Measurements from ENCODE around the gene TSPAN17. TPM values are rescaled to one million over a fixed set of nuclear protein-coding genes. Genes with fewer than 3 reads are reported as not detected.

TSPAN17 gene
- total and polyA plus RNA-seq, 9 of the 15 experiments (the other 6 are each of a cell fraction or from before 2014, with no cell fraction given): 0.73 to 58.3 (median 34.5) TPM

DNA sequence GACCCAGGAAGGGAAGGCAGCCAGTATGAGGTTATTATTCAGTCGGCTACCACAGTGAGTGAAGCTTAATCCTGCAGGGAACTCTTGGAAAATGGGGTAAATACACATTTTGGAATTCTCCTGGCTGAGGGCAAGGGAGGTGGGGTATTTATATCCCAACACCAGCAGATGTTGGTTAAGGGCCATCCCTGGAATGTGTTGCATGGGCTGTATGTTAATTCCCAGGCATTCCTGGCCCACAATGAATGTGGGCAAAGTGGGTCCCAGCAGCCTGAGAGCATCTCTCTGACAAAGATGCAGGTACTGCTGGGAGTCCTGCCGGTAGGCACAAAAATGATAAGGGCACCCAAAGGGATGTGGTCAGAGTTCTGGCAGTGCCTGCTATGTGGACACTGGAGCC is 34.4 kb upstream of the TSPAN17 start:
- Histone ChIP-seq H3K36me3 (ENCODE audit: control insufficient read depth, insufficient read depth, low read length) (peaks cover 3% of the 10 kb centered on the region; the same call in 2 of the 3 replicates), H3K79me2 (ENCODE audit: control insufficient read depth, insufficient read depth, low read length) (peaks cover 2% of the 10 kb centered on the region; the same call in 1 of the 3 replicates), H4K20me1 (replicated peaks; ENCODE audit: control insufficient read depth, insufficient read depth, low read length) (peaks cover 21% of the 10 kb centered on the region), H2AFZ (ENCODE audit: low read depth, low read length) (no peak overlapping the region), H3K27ac (ENCODE audit: extremely low read depth, low read depth, low read length) (no peak overlapping the region), H3K4me3 (no peak overlapping the region), H3K27me3 (ENCODE audit: control insufficient read depth in 2 of 2, insufficient read depth in 2 of 2, low read length in 2 of 2) (peaks cover 17 to 31% of the 10 kb centered on the region in 2 experiments), H3K9me1 (ENCODE audit: control insufficient read depth, insufficient read depth, low read length) (peaks cover 9% of the 10 kb centered on the region), H3K4me2 (ENCODE audit: insufficient read depth, low read length) (no peak overlapping the region), H3K9me3 (replicated peaks; ENCODE audit: control insufficient read depth, insufficient read depth, low read depth, low read length) (no peaks in the 10 kb centered on the region), H3K4me1 (replicated peaks in 1 of 2; ENCODE audit: control insufficient read depth in 2 of 2, insufficient read depth in 2 of 2, low read length in 2 of 2) (peaks cover 10 to 18% of the 10 kb centered on the region in 2 experiments; a peak in 3 of 5 replicates), H3K9ac (ENCODE audit: insufficient read depth in 1 of 2, low read depth in 2 of 2, low read length in 2 of 2) (no peak overlapping the region)
- FAIRE-seq (no peak), ATAC-seq (no peak), DNase-seq (ENCODE audit: extremely low read depth in 1 of 4, low spot score in 3 of 4) (no peak)
- TF ChIP-seq ZBTB17 (CRISPR knock-in tag; IDR thresholded peaks at IDR 0.05): no peak
- TF ChIP-seq RBM34 (IDR thresholded peaks at IDR 0.05; ENCODE audit: borderline replicate concordance, insufficient read depth, low read length): no peak
- no peak for TF ChIP-seq GTF2F1 (IDR thresholded peaks at IDR 0.05; ENCODE audit: low read depth, low read length)
- TF ChIP-seq CHD4 (IDR thresholded peaks at IDR 0.05; ENCODE audit: insufficient read depth, insufficient replicate concordance, low read depth, low read length, poor library complexity, severe bottlenecking): no peak
- no peak for TF ChIP-seq SPI1 (IDR thresholded peaks at IDR 0.05; ENCODE audit: borderline replicate concordance, low read depth, low read length)
- TF ChIP-seq TOE1 (IDR thresholded peaks at IDR 0.05; ENCODE audit: borderline replicate concordance): no peak
- no peak for TF ChIP-seq TOE1 (CRISPR knock-in tag; IDR thresholded peaks at IDR 0.05; ENCODE audit: borderline replicate concordance, low read depth)
- CTCF ChIA-PET (ENCODE audit: low intra/inter-chr PET ratio): no interaction called here
- in situ Hi-C loops (cut with MboI) (no loop called here), intact Hi-C loops (cut with micrococcal nuclease) (no loop called here)
- WGBS (ENCODE audit: insufficient coverage, low coverage, missing lambda C conversion rate): 5% methylated on average over 2 of the region's 2 CpGs
- POLR2A ChIA-PET: interaction anchor here (0.9 kb wide), 1 partner anchor 17 kb away, joined by 3 read pairs; no protein-coding TSS in a partner anchor
- no TSS peak for BruUV-seq (replicated peaks)
